ENCODE measurements around the gene TMEM94.
A peak's percentile ranks its signal among the peaks of the same experiment; 100 is the strongest.

The TMEM94 gene

GRCh38 chr17:75492555-75493168, 36.2 kb downstream of the TMEM94 start:
- DNase-seq (ENCODE audit: extremely low spot score, insufficient read length, low read depth) (no peak), FAIRE-seq (no peak)

DNA sequence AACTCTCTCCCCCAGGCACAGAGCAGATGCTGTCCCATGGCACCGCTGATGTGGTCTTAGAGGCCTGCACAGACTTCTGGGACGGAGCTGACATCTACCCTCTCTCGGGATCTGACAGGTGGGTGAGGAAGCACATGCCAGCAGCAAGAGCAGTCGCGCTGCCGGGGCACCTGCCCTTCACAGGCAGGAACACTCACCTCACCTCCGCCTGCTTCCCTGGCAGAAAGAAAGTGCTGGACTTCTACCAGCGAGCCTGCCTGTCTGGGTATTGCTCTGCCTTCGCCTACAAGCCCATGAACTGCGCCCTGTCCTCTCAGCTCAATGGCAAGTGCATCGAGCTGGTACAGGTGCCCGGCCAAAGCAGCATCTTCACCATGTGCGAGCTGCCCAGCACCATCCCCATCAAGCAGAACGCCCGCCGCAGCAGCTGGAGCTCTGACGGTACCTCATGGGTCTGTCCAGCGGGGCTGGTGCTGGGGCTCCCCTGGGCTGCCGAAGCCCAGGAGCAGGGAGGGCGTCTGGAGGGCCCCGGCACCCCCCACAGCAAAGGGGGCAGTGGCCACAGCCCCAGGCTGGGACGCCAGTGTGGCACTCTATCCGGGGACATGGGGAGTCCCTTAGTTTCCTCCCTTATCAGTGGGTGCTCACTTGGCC, 37.2 kb downstream of the TMEM94 start:
- FAIRE-seq (no peak), DNase-seq (ENCODE audit: extremely low spot score, insufficient read length, low read depth) (no peak)

- FAIRE-seq (no peak), DNase-seq (ENCODE audit: extremely low spot score, insufficient read length, low read depth) (no peak)
Observed at GRCh38 chr17:75494326-75494877, 38.0 kb downstream of the TMEM94 start.

DNA sequence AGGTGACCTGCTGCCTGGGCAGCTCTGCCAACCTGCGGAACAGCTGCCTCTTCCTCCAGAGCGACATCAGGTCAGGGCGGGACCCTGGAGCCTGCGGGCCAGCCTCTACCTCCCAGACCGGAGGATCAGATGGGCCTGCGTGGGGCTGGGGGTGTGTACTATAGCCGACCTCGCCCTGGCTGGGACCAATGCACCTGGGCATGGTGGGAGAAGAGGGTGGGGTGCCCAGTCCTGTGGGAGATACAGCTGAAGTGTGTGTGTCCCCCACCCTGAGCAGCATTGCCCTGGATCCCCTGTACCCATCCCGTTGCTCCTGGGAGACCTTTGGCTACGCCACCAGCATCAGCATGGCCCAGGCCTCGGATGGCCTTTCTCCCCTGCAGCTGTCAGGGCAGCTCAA, 39.6 kb downstream of the TMEM94 start:
- DNase-seq (ENCODE audit: extremely low spot score, insufficient read length, low read depth) (no peak), FAIRE-seq (no peak)

DNA sequence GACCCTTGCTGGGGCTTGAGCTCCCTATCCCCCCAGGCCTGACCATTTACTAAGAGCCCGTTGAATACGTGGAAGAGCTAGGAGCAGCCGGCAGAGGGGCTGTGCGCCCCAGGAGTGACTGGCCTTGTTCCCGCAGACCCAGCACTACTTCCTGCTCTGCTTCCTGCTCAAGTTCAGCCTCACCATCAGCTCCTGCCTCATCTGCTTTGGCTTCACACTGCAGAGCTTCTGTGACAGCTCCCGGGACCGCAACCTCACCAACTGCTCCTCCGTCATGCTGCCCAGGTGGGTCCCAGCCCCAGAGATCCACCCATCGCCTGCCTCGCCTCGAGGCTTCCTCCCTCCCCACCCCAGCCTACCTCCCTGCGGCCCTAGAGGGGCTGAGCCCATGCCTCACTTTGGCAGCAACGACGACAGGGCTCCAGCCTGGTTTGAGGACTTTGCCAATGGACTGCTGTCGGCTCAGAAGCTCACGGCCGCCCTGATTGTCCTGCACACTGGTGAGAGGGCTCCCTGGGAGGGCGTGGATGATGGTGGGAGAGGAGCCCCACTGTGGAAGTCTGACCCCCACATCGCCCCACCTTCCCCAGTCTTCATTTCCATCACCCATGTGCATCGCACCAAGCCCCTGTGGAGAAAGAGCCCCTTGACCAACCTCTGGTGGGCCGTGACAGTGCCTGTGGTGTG, 41.7 kb downstream of the TMEM94 start:
- DNase-seq (ENCODE audit: extremely low spot score, insufficient read length, low read depth) (no peak), FAIRE-seq (no peak)

DNA sequence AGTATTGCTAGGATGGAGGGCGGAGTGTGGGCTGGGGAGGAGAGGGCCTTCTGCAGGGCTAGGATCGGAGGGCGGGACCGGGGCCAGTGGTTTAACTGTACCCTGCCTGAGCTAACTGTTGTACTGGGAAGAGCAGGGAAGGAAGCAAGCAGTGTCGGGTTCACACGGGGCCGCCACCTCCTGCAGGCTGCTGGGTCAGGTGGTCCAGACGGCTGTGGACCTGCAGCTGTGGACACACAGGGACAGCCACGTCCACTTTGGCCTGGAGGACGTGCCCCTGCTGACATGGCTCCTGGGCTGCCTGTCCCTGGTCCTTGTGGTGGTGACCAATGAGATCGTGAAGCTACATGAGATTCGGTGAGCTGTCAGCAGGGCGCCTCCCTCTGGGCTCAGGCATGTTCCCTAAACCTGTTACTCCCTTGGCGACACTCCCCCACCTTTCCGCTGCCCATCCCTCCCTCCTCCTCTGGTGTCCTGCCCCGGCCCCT, 42.3 kb downstream of the TMEM94 start:
- no peak for FAIRE-seq
- DNase-seq (ENCODE audit: extremely low spot score, insufficient read length, low read depth): no peak

GRCh38 chr17:75499313-75500022, 43.0 kb downstream of the TMEM94 start:
- FAIRE-seq (no peak), DNase-seq (ENCODE audit: extremely low spot score, insufficient read length, low read depth) (no peak)

- no peak for FAIRE-seq
- no peak for DNase-seq (ENCODE audit: extremely low spot score, insufficient read length, low read depth)
Observed at GRCh38 chr17:75500419-75501216, 44.2 kb downstream of the TMEM94 start.

GRCh38 chr17:75501378-75502071, 45.1 kb downstream of the TMEM94 start:
- FAIRE-seq: no peak
- DNase-seq (ENCODE audit: extremely low spot score, insufficient read length, low read depth): no peak

- no peak for DNase-seq (ENCODE audit: extremely low spot score, insufficient read length, low read depth)
- FAIRE-seq: no peak
Observed at GRCh38 chr17:75502072-75502720, 45.8 kb downstream of the TMEM94 start.

DNA sequence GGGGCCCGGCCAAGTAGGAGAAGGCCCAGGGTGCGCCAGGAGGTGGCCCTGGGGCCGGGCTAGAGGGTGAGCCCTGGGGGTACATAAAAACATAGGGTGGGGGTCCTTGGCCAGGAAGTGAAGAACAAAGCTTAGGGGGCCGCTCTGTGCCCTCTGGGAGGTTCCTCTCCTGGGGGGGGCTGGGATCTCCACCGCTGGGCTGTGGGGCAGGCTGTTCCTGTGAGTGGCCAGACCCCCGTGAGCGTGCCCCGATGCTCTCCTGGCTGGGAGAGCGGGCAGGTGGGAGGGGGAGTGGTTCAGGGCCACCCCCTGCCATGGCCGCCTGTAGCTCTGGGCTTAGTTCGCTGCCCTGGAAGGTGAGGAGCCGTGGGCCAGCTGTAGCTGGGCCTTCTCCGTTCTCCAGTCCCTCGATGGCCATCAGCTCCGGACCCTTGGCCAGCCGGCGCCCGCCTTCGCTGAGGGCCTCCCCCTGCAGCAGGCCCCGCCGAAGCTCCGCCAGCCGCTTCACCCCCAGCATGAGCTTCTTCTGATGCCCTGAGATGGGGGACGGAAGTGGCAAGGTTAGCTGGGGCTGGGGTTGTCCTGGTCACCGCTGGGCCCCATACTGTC, 46.4 kb downstream of the TMEM94 start:
- FAIRE-seq (no peak), DNase-seq (ENCODE audit: extremely low spot score, insufficient read length, low read depth) (no peak)

GRCh38 chr17:75503337-75503950, 47.0 kb downstream of the TMEM94 start:
- FAIRE-seq (no peak), DNase-seq (ENCODE audit: extremely low spot score, insufficient read length, low read depth) (no peak)

GRCh38 chr17:75503976-75504346, 47.5 kb downstream of the TMEM94 start:
- FAIRE-seq (no peak), DNase-seq (ENCODE audit: extremely low spot score, insufficient read length, low read depth) (no peak)

- DNase-seq (ENCODE audit: extremely low spot score, insufficient read length, low read depth) (peak; percentile 61), FAIRE-seq (peak; percentile 83)
Observed at GRCh38 chr17:75504347-75505151, 48.1 kb downstream of the TMEM94 start.

GRCh38 chr17:75505152-75505409, 48.6 kb downstream of the TMEM94 start:
- FAIRE-seq: no peak
- DNase-seq (ENCODE audit: extremely low spot score, insufficient read length, low read depth): no peak

- DNase-seq (ENCODE audit: extremely low spot score, insufficient read length, low read depth) (no peak), FAIRE-seq (no peak)
Observed at GRCh38 chr17:75505640-75506039, 49.2 kb downstream of the TMEM94 start.

GRCh38 chr17:75506134-75506533, 49.7 kb downstream of the TMEM94 start:
- no peak for FAIRE-seq

More at GRCh38 chr17:75506134-75506533, 49.7 kb downstream of the TMEM94 start:
- no peak for DNase-seq (ENCODE audit: extremely low spot score, insufficient read length, low read depth)
